GM23338 (cell line): ENCODE data around the gene MSL2. TPM values are rescaled to one million over a fixed set of nuclear protein-coding genes. Genes with fewer than 3 reads are reported as not detected.
"Not testable (repeated sequence)": the region's sequence is repeated elsewhere in the genome, so short reads cannot be mapped to it uniquely, and the experiment has no call there.

Experiments used
- ATAC-seq: fragments of 200-7000 bp; cut with Tn5 transposase; 3 replicates; pipeline ENCODE4 v1.9.1; 2020
- DNase-seq: peaks from one replicate; pipeline ENCODE4 v3.0.0-alpha.2; 2015; ENCODE audit warnings: low spot score
- H2AFZ ChIP-seq: fragments of 200-600 bp; sonication (generic); 2 replicates; pipeline ENCODE4 v1.8.0; 2016; ENCODE audit warnings: antibody characterized with exemption, mild to moderate bottlenecking, moderate library complexity
- H3F3A ChIP-seq: fragments of 200-600 bp; sonication (generic); replicated peaks from 2 replicates; pipeline ENCODE4 v1.8.0; 2017; ENCODE audit warnings: antibody characterized with exemption, mixed run types, low read depth
- H3K27ac ChIP-seq: fragments of 200-600 bp; sonication (generic); 2 replicates; pipeline ENCODE4 v1.6.1; 2016; ENCODE audit warnings: low read depth
- H3K27me3 ChIP-seq: fragments of 200-600 bp; sonication (generic); 2 replicates; pipeline ENCODE4 v1.8.0; 2016; ENCODE audit warnings: mild to moderate bottlenecking, mixed run types, moderate library complexity; ENCODE audit not compliant: insufficient read depth
- H3K36me3 ChIP-seq: fragments of 200-600 bp; sonication (generic); 2 replicates; pipeline ENCODE4 v1.8.0; 2016; ENCODE audit warnings: mild to moderate bottlenecking; ENCODE audit not compliant: insufficient read depth
- H3K4me1 ChIP-seq: fragments of 200-600 bp; sonication (generic); 2 replicates; pipeline ENCODE4 v1.8.0; 2016; ENCODE audit warnings: mild to moderate bottlenecking, moderate library complexity; ENCODE audit not compliant: insufficient read depth
- H3K4me2 ChIP-seq: fragments of 200-600 bp; sonication (generic); 2 replicates; pipeline ENCODE4 v1.7.1; 2017; ENCODE audit warnings: mixed run types
- H3K4me3 ChIP-seq: fragments of 200-600 bp; sonication (generic); 2 replicates; pipeline ENCODE4 v1.6.1; 2016; ENCODE audit warnings: mixed run types
- H3K79me2 ChIP-seq: fragments of 200-600 bp; sonication (generic); replicated peaks from 2 replicates; pipeline ENCODE4 v1.8.0; 2017; ENCODE audit warnings: mild to moderate bottlenecking; ENCODE audit not compliant: insufficient read depth
- H3K9me2 ChIP-seq: fragments of 200-600 bp; sonication (generic); 2 replicates; pipeline ENCODE4 v1.8.0; 2017; ENCODE audit not compliant: insufficient read depth
- H4K20me1 ChIP-seq: fragments of 200-600 bp; sonication (generic); replicated peaks from 2 replicates; pipeline ENCODE4 v1.8.0; 2017; ENCODE audit warnings: mild to moderate bottlenecking; ENCODE audit not compliant: insufficient read depth
- H3K27ac Mint-ChIP-seq: 2 replicates; pipeline ENCODE4 v1.8.0; 2020; ENCODE audit warnings: inconsistent platforms, mild to moderate bottlenecking, moderate library complexity, mixed read lengths
- H3K27me3 Mint-ChIP-seq: 3 replicates; pipeline ENCODE4 v1.8.0; 2022; ENCODE audit warnings: low read depth, mild to moderate bottlenecking, moderate library complexity, mixed read lengths, inconsistent platforms; ENCODE audit not compliant: insufficient read depth, poor library complexity
- H3K36me3 Mint-ChIP-seq: 3 replicates; pipeline ENCODE4 v1.8.0; 2021; ENCODE audit warnings: low read depth, mild to moderate bottlenecking, inconsistent platforms, moderate library complexity, mixed read lengths
- H3K4me1 Mint-ChIP-seq: 3 replicates; pipeline ENCODE4 v1.8.0; 2020; ENCODE audit warnings: mild to moderate bottlenecking, inconsistent platforms, mixed read lengths
- H3K4me3 Mint-ChIP-seq: 3 replicates; pipeline ENCODE4 v1.8.0; 2021; ENCODE audit warnings: moderate library complexity, mild to moderate bottlenecking, inconsistent platforms, mixed read lengths
- H3K9me3 Mint-ChIP-seq: 3 replicates; pipeline ENCODE4 v1.8.0; 2020; ENCODE audit warnings: moderate library complexity, mild to moderate bottlenecking, inconsistent platforms, mixed read lengths
- EZH2 ChIP-seq: fragments of 200-600 bp; sonication (generic); IDR thresholded peaks from one replicate; pipeline ENCODE4 v1.8.0; 2017; ENCODE audit warnings: antibody characterized with exemption, mild to moderate bottlenecking, low read depth; ENCODE audit not compliant: unreplicated experiment
- ZNF462 ChIP-seq: fragments of 250-450 bp; sonication (Bioruptor Pico); IDR thresholded peaks from 2 replicates; pipeline ENCODE4 v1.5.0; 2020; ENCODE audit warnings: mild to moderate bottlenecking, moderate library complexity
- polyA plus RNA-seq: library from polyadenylated mRNA; unstranded; fragments of >200 nt; fragmentation: Nextera tagmentation; extraction: Ambion mirVana; gene quantifications from 2 replicates; pipeline ENCODE4 v1.2.1, GENCODE V29; 2016
- total RNA-seq: library from RNA; depleted of rRNA; stranded (reverse); fragments of >200 nt; shearing (Covaris generic); gene quantifications from 2 replicates; pipeline ENCODE4 v1.2.3, GENCODE V29; 2014

The MSL2 gene
- total and polyA plus RNA-seq, 2 experiments from 2014 or later = 7.5 to 50.6 TPM

- H3K79me2 ChIP-seq = peaks cover 13% of the 10 kb centered on the region
- not testable (repeated sequence) for H3K36me3 Mint-ChIP-seq, H3K4me3 ChIP-seq, H3K27ac Mint-ChIP-seq, H3K9me3 Mint-ChIP-seq, H3K4me3 Mint-ChIP-seq, H3K9me2 ChIP-seq, DNase-seq, H3K27ac ChIP-seq, H3K36me3 ChIP-seq, H3F3A ChIP-seq, H3K4me1 ChIP-seq, ATAC-seq, H2AFZ ChIP-seq, H3K27me3 ChIP-seq, H3K4me2 ChIP-seq
- Mint-ChIP-seq H3K27me3 (peaks cover 10% of the 10 kb centered on the region), H3K4me1 (peaks cover 11% of the 10 kb centered on the region; the same call in 2 of the 3 replicates)
- peaks cover 21% of the 10 kb centered on the region for H4K20me1 ChIP-seq
Observed at GRCh38 chr3:136144397-136144796, 51.7 kb downstream of the MSL2 start.

GRCh38 chr3:136142592-136142991, 53.5 kb downstream of the MSL2 start:
- Histone ChIP-seq H3K4me3 (no peak overlapping the region), H3K9me2 (no peaks in the 10 kb centered on the region), H3F3A (no peaks in the 10 kb centered on the region), H2AFZ (no peak overlapping the region), H4K20me1 (peaks cover 6% of the 10 kb centered on the region), H3K4me1 (no peaks in the 10 kb centered on the region), H3K79me2 (no peaks in the 10 kb centered on the region), H3K27me3 (no peaks in the 10 kb centered on the region), H3K4me2 (no peak overlapping the region), H3K27ac (no peak overlapping the region), H3K36me3 (no peaks in the 10 kb centered on the region)
- Mint-ChIP-seq H3K4me1 (peaks cover 11% of the 10 kb centered on the region; the same call in 2 of the 3 replicates), H3K9me3 (no peaks in the 10 kb centered on the region), H3K27me3 (peaks cover 10% of the 10 kb centered on the region), H3K36me3 (no peaks in the 10 kb centered on the region), H3K27ac (no peak overlapping the region), H3K4me3 (no peak overlapping the region)
- peak; percentile 72 for ATAC-seq
- TF ChIP-seq ZNF462 (CRISPR knock-in tag) (no peak), EZH2 (no peak)
- peak; percentile 72 for DNase-seq
